IMR-90 (cell line): ENCODE results near the gene DDX41. TPM values are rescaled to one million over a fixed set of nuclear protein-coding genes. Genes with fewer than 3 reads are reported as not detected.

Experiments used
- ATAC-seq: fragments of 200-7000 bp; cut with Tn5 transposase; 2 replicates; pipeline ENCODE4 v1.9.1; 2020; ENCODE audit warnings: low read depth, mild to moderate bottlenecking, moderate library complexity
- BruUV-seq: library from RNA; stranded (reverse); fragments of 400-500 nt; replicated peaks from 2 replicates; lab custom pipeline; 2021; lab: Mats Ljungman, UMichigan
- CTCF ChIA-PET: fragments of 300-600 bp; formaldehyde crosslinking; extraction: SDS; loops from one replicate; lab custom pipeline; 2021; ENCODE audit warnings: antibody characterized with exemption; lab: Yijun Ruan, JAX
- POLR2A ChIA-PET: fragments of 300-600 bp; sonication (Branson Sonifier 250); formaldehyde crosslinking; loops from one replicate; lab custom pipeline; 2022; ENCODE audit warnings: antibody characterized with exemption; ENCODE audit not compliant: unreplicated experiment; lab: Charles Lee
- DNase-seq: peaks from one replicate; pipeline ENCODE4 v3.0.0; 2013
- H2AFZ ChIP-seq: replicated peaks from 2 replicates; pipeline ENCODE3; 2013; ENCODE audit warnings: low read length, mild to moderate bottlenecking; ENCODE audit not compliant: poor library complexity
- H2AK5ac ChIP-seq: 2 replicates; pipeline ENCODE4 v1.6.1; 2013; ENCODE audit warnings: low read depth, low read length, inconsistent platforms
- H2AK9ac ChIP-seq: replicated peaks from 2 replicates; pipeline ENCODE3; 2013; ENCODE audit warnings: mild to moderate bottlenecking, low read depth, low read length, moderate library complexity; ENCODE audit not compliant: poor library complexity
- H2BK120ac ChIP-seq: 2 replicates; pipeline ENCODE4 v1.6.1; 2013; ENCODE audit warnings: low read depth, low read length, inconsistent platforms
- H2BK15ac ChIP-seq: 3 replicates; pipeline ENCODE4 v1.6.1; 2013; ENCODE audit warnings: low read depth, low read length, inconsistent platforms
- H2BK20ac ChIP-seq: 2 replicates; pipeline ENCODE4 v1.6.1; 2013; ENCODE audit warnings: low read depth, mild to moderate bottlenecking, inconsistent platforms, low read length, moderate library complexity
- H2BK5ac ChIP-seq: 2 replicates; pipeline ENCODE4 v1.6.1; 2013; ENCODE audit warnings: mild to moderate bottlenecking, low read depth, low read length, inconsistent platforms; ENCODE audit not compliant: poor library complexity, severe bottlenecking
- H3K14ac ChIP-seq: replicated peaks from 2 replicates; pipeline ENCODE4 v1.6.1; 2013; ENCODE audit warnings: low read depth, low read length, inconsistent platforms
- H3K18ac ChIP-seq: 2 replicates; pipeline ENCODE4 v1.6.1; 2013; ENCODE audit warnings: low read depth, low read length, control low read depth
- H3K23ac ChIP-seq: 2 replicates; pipeline ENCODE4 v1.6.1; 2013; ENCODE audit warnings: low read depth, low read length, inconsistent platforms
- H3K27ac ChIP-seq: 2 replicates; pipeline ENCODE4 v1.5.1; 2013; ENCODE audit warnings: mild to moderate bottlenecking, control low read depth, low read length; ENCODE audit not compliant: insufficient read depth
- H3K27me3 ChIP-seq: 2 replicates; pipeline ENCODE4 v1.6.1; 2013; ENCODE audit warnings: low read length; ENCODE audit not compliant: control insufficient read depth, insufficient read depth
- H3K36me3 ChIP-seq: 2 replicates; pipeline ENCODE4 v1.6.1; 2013; ENCODE audit warnings: low read length, mixed read lengths; ENCODE audit not compliant: control insufficient read depth, insufficient read depth
- H3K4ac ChIP-seq: 2 replicates; pipeline ENCODE4 v1.6.1; 2013; ENCODE audit warnings: low read depth, low read length, inconsistent platforms
- H3K4me1 ChIP-seq: 2 replicates; pipeline ENCODE4 v1.6.1; 2013; ENCODE audit warnings: low read length, mixed read lengths; ENCODE audit not compliant: control insufficient read depth, insufficient read depth
- H3K4me2 ChIP-seq: 2 replicates; pipeline ENCODE4 v1.6.1; 2013; ENCODE audit warnings: low read depth, mild to moderate bottlenecking, control low read depth, low read length, moderate library complexity
- H3K4me3 ChIP-seq: 2 replicates; pipeline ENCODE4 v1.5.1; 2013; ENCODE audit warnings: low read depth, mild to moderate bottlenecking, control low read depth, low read length, moderate library complexity; ENCODE audit not compliant: insufficient read depth
- H3K56ac ChIP-seq: 2 replicates; pipeline ENCODE4 v1.6.1; 2013; ENCODE audit warnings: low read length, inconsistent platforms; ENCODE audit not compliant: insufficient read depth; ENCODE audit errors: extremely low read depth
- H3K79me1 ChIP-seq, 2 experiments: 2 replicates each; pipeline ENCODE4 v1.6.1; 2013; ENCODE audit warnings: low read length in 2 of 2, inconsistent platforms in 1 of 2, low read depth in 1 of 2
- H3K9ac ChIP-seq: 2 replicates; pipeline ENCODE4 v1.6.1; 2013; ENCODE audit warnings: low read depth, low read length, control low read depth
- H3K9me1 ChIP-seq: 2 replicates; pipeline ENCODE4 v1.6.1; 2013; ENCODE audit warnings: low read length, inconsistent platforms; ENCODE audit not compliant: insufficient read depth
- H3K9me3 ChIP-seq: 2 replicates; pipeline ENCODE4 v1.6.1; 2013; ENCODE audit warnings: low read length; ENCODE audit not compliant: control insufficient read depth, insufficient read depth
- H4K20me1 ChIP-seq: 2 replicates; pipeline ENCODE4 v1.6.1; 2013; ENCODE audit warnings: low read length, inconsistent platforms; ENCODE audit not compliant: insufficient read depth
- H4K5ac ChIP-seq: 2 replicates; pipeline ENCODE4 v1.6.1; 2013; ENCODE audit warnings: mild to moderate bottlenecking, low read depth, low read length, control low read depth
- H4K8ac ChIP-seq, 2 experiments: 2 replicates each; pipeline ENCODE4 v1.6.1; 2013; ENCODE audit warnings: low read depth in 2 of 2, low read length in 2 of 2, control low read depth in 1 of 2, inconsistent platforms in 1 of 2
- H4K91ac ChIP-seq: 2 replicates; pipeline ENCODE4 v1.6.1; 2013; ENCODE audit warnings: low read depth, low read length, inconsistent platforms; ENCODE audit not compliant: insufficient read depth
- CEBPB ChIP-seq: IDR thresholded peaks from 2 replicates; pipeline ENCODE4 v1.6.1; 2012; ENCODE audit warnings: low read depth, low read length, improper control_type of control experiment
- CTCF ChIP-seq: conservative IDR thresholded peaks from 2 replicates; pipeline ENCODE4 v1.5.1; 2012; ENCODE audit warnings: mild to moderate bottlenecking, low read depth, low read length, improper control_type of control experiment
- ELK1 ChIP-seq: fragments of 150-350 bp; IDR thresholded peaks from 2 replicates; pipeline ENCODE4 v1.6.1; 2016; ENCODE audit warnings: low read depth, mild to moderate bottlenecking, low read length, moderate library complexity, borderline replicate concordance
- FOS ChIP-seq: fragments of 150-350 bp; IDR thresholded peaks from 2 replicates; pipeline ENCODE4 v1.6.1; 2016; ENCODE audit warnings: low read depth, low read length
- MAZ ChIP-seq: IDR thresholded peaks from 2 replicates; pipeline ENCODE4 v1.6.1; 2012; ENCODE audit warnings: low read depth, mild to moderate bottlenecking, low read length, improper control_type of control experiment, moderate library complexity, borderline replicate concordance
- MXI1 ChIP-seq: IDR thresholded peaks from 2 replicates; pipeline ENCODE4 v1.6.1; 2012; ENCODE audit warnings: low read depth, mild to moderate bottlenecking, low read length, moderate library complexity, borderline replicate concordance
- NFE2L2 ChIP-seq: fragments of 150-350 bp; IDR thresholded peaks from 2 replicates; pipeline ENCODE4 v1.6.1; 2016; ENCODE audit warnings: low read depth, mild to moderate bottlenecking, low read length
- POLR2A ChIP-seq: IDR thresholded peaks from 2 replicates; pipeline ENCODE4 v1.6.1; 2012; ENCODE audit warnings: mild to moderate bottlenecking, low read depth, low read length
- RAD21 ChIP-seq: IDR thresholded peaks from 2 replicates; pipeline ENCODE4 v1.6.1; 2012; ENCODE audit warnings: low read length, improper control_type of control experiment
- RCOR1 ChIP-seq: IDR thresholded peaks from 2 replicates; pipeline ENCODE4 v1.6.1; 2012; ENCODE audit warnings: mild to moderate bottlenecking, low read length, improper control_type of control experiment; ENCODE audit not compliant: insufficient replicate concordance
- RFX5 ChIP-seq: IDR thresholded peaks from 2 replicates; pipeline ENCODE4 v1.8.0; 2012; ENCODE audit warnings: low read depth, mild to moderate bottlenecking, low read length, moderate library complexity
- SMC3 ChIP-seq: fragments of 150-350 bp; IDR thresholded peaks from 2 replicates; pipeline ENCODE4 v1.6.1; 2016; ENCODE audit warnings: low read depth, mild to moderate bottlenecking, antibody characterized with exemption, low read length, moderate library complexity
- WGBS, 2 experiments: methylation state at CpG; one replicate each; pipeline versions ENCODE4 v1.1.5 to v1.1.7; 2013; ENCODE audit warnings: missing lambda C conversion rate in 2 of 2; ENCODE audit not compliant: insufficient read length in 1 of 2; ENCODE audit errors: extremely low coverage in 2 of 2; 5-methylcytosine and 5-hydroxymethylcytosine counted together
- dilution Hi-C: fragments of 300-500 bp; cut with HindIII; formaldehyde crosslinking; loops from one replicate; pipeline ENCODE4 v1.14.3; 2018; ENCODE audit warnings: low sequenced_read_pairs; ENCODE audit not compliant: unreplicated experiment
- in situ Hi-C: fragments of 300-500 bp; cut with MboI; formaldehyde crosslinking; loops from 3 replicates; pipeline ENCODE4 v1.14.3; 2019; ENCODE audit warnings: low sequenced_read_pairs, inconsistent platforms, mixed read lengths
- intact Hi-C: fragments of 100-400 bp; cut with micrococcal nuclease; formaldehyde crosslinking; loops from 2 replicates; pipeline ENCODE4 v1.10.0; 2022
- polyA plus RNA-seq, 3 experiments: library from polyadenylated mRNA; depleted of rRNA; stranded (reverse); fragments of >200 nt; gene quantifications; 2 replicates each; pipeline ENCODE4 v1.2.3, GENCODE V29; 2012; ENCODE audit warnings: low replicate concordance in 1 of 3
- total RNA-seq: library from RNA; depleted of rRNA; stranded (reverse); fragments of >200 nt; gene quantifications from 2 replicates; pipeline ENCODE4 v1.2.3, GENCODE V29; 2012
- TF ChIP-seq, protein P1 (sequence below): fragments of 150-350 bp; IDR thresholded peaks from 2 replicates; pipeline ENCODE4 v1.6.1; 2017; ENCODE audit warnings: mild to moderate bottlenecking, antibody characterized with exemption, low read length, low read depth

DDX41 gene
- total and polyA plus RNA-seq, 2 of the 4 experiments (the other 2 are of a cell fraction) = 130 to 170 TPM

DNA sequence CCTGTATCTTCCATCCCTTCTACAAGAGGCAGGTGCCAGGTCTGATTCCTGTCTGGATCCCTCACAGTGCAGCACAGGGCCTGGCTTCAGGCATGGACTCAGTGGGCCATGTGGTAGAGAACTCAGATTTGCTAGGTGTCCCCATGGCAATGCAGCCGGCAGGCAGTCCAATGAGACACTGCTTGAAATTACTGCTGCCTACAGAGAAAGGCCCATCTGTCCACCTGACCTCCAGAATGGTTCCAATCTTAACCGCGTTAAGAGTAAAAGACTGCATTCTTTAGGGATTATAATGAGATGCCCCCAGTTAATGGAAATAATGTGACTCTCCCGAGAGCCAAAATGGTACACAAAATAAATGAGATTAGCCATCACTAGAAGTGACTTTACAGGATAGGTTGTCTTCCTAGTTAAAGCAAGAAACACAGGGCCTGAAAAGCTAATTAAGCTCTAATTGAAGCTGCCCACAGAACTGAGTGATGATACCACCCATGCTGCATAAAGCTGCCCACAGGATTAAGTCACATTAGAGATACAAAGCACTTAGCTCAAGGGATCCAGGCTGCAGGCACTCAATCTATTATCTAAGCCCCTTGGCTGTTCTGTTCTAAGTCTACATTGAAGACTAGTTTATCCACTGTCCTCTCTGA is 26.2 kb upstream of the DDX41 start (continued):
- TF ChIP-seq RFX5 = no peak

GRCh38 chr5:177540438-177540837 is 23.7 kb upstream of the DDX41 start:
- POLR2A ChIA-PET = no interaction called here
- Histone ChIP-seq H3K56ac (no peak overlapping the region), H2BK15ac (no peak overlapping the region), H3K4me3 (no peak overlapping the region), H3K27me3 (no peaks in the 10 kb centered on the region), H3K23ac (no peak overlapping the region), H3K4me1 (peaks cover 32% of the 10 kb centered on the region), H3K9ac (no peak overlapping the region), H2AK5ac (peak overlapping the region; percentile 48), H3K4me2 (no peak overlapping the region), H3K14ac (no peak overlapping the region), H3K27ac (peak overlapping the region; percentile 7; the same call in 1 of the 2 replicates), H3K4ac (0 out of 2 replicates have a peak overlapping the region, but pooled peaks have one; percentile 13), H2BK5ac (no peak overlapping the region), H4K91ac (0 out of 2 replicates have a peak overlapping the region, but pooled peaks have one; percentile 10), H3K9me3 (no peaks in the 10 kb centered on the region), H2BK20ac (no peak overlapping the region), H3K18ac (no peak overlapping the region), H4K8ac (no peak overlapping the region; a peak in 2 of 4 replicates), H3K9me1 (peaks cover 27% of the 10 kb centered on the region), H4K5ac (peak overlapping the region; percentile 16; the same call in 1 of the 2 replicates), H4K20me1 (peaks cover 38% of the 10 kb centered on the region), H3K79me1 (peaks cover 48 to 77% of the 10 kb centered on the region in 2 experiments), H3K36me3 (peaks cover 27% of the 10 kb centered on the region), H2AFZ (peak overlapping the region; percentile 16), H2AK9ac (peak overlapping the region; percentile 50), H2BK120ac (no peak overlapping the region)
- no TSS peak for BruUV-seq
- dilution Hi-C loops = no loop called here
- DNase-seq (no peak), ATAC-seq (no peak)
- intact Hi-C loops = no loop called here
- WGBS, 2 experiments = 100% methylated on average over 2 of the region's 3 CpGs; no CpG with 5 or more reads in 1 of the 2 experiments
- CTCF ChIA-PET = no interaction called here
- in situ Hi-C loops = no loop called here
- TF ChIP-seq NFE2L2 = no peak
- TF ChIP-seq RCOR1 = no peak
- TF ChIP-seq SMC3 = no peak
- no peak for TF ChIP-seq CEBPB
- TF ChIP-seq MXI1 = no peak
- no peak for TF ChIP-seq MAZ
- TF ChIP-seq ELK1 = no peak
- TF ChIP-seq FOS = no peak
- TF ChIP-seq CTCF = no peak
- TF ChIP-seq, protein P1, sequence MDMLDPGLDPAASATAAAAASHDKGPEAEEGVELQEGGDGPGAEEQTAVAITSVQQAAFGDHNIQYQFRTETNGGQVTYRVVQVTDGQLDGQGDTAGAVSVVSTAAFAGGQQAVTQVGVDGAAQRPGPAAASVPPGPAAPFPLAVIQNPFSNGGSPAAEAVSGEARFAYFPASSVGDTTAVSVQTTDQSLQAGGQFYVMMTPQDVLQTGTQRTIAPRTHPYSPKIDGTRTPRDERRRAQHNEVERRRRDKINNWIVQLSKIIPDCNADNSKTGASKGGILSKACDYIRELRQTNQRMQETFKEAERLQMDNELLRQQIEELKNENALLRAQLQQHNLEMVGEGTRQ = no peak
- TF ChIP-seq RAD21 = no peak
- TF ChIP-seq POLR2A = no peak
- TF ChIP-seq RFX5 = no peak
